Mucosa of stomach (tissue), 1 donor: Measurements from ENCODE around the gene LTC4S.

Experiments used
- H3K27me3 ChIP-seq: one replicate; pipeline ENCODE4 v1.7.0; 2013; ENCODE audit warnings: mild to moderate bottlenecking, low read length; ENCODE audit not compliant: control insufficient read depth, insufficient read depth
- H3K36me3 ChIP-seq: one replicate; pipeline ENCODE4 v1.7.0; 2013; ENCODE audit warnings: low read length; ENCODE audit not compliant: control insufficient read depth, insufficient read depth
- H3K4me1 ChIP-seq: one replicate; pipeline ENCODE4 v1.7.0; 2013; ENCODE audit warnings: mild to moderate bottlenecking, low read length; ENCODE audit not compliant: control insufficient read depth, insufficient read depth
- H3K4me3 ChIP-seq: one replicate; pipeline ENCODE4 v1.7.0; 2013; ENCODE audit warnings: low read length
- H3K9ac ChIP-seq: one replicate; pipeline ENCODE4 v1.7.0; 2013; ENCODE audit warnings: mild to moderate bottlenecking, low read length, moderate library complexity
- H3K9me3 ChIP-seq: one replicate; pipeline ENCODE4 v1.7.0; 2013; ENCODE audit warnings: mild to moderate bottlenecking, low read length, moderate library complexity; ENCODE audit not compliant: control insufficient read depth
- donor health status: Pancreatic carcinoma.

Gene LTC4S

GRCh38 chr5:179839328-179840256, 45.8 kb downstream of the LTC4S start:
- Histone ChIP-seq H3K9ac (no peak overlapping the region), H3K27me3 (no peaks in the 10 kb centered on the region), H3K36me3 (peaks cover 14% of the 10 kb centered on the region), H3K9me3 (no peaks in the 10 kb centered on the region), H3K4me1 (peaks cover 16% of the 10 kb centered on the region), H3K4me3 (no peak overlapping the region)

- Histone ChIP-seq H3K4me1 (peaks cover 16% of the 10 kb centered on the region), H3K36me3 (peaks cover 14% of the 10 kb centered on the region), H3K4me3 (no peak overlapping the region)
Observed at GRCh38 chr5:179840321-179840720, 46.5 kb downstream of the LTC4S start.

GRCh38 chr5:179840766-179841165, 47.0 kb downstream of the LTC4S start:
- no peaks in the 10 kb centered on the region for H3K27me3 ChIP-seq
- peaks cover 14% of the 10 kb centered on the region for H3K36me3 ChIP-seq
- no peaks in the 10 kb centered on the region for H3K9me3 ChIP-seq
- peaks cover 16% of the 10 kb centered on the region for H3K4me1 ChIP-seq
- H3K4me3 ChIP-seq = no peak overlapping the region
- no peak overlapping the region for H3K9ac ChIP-seq

More at GRCh38 chr5:179840321-179840720, 46.5 kb downstream of the LTC4S start:
- no peaks in the 10 kb centered on the region for H3K27me3 ChIP-seq
- no peaks in the 10 kb centered on the region for H3K9me3 ChIP-seq
- no peak overlapping the region for H3K9ac ChIP-seq

GRCh38 chr5:179841621-179842020, 47.8 kb downstream of the LTC4S start:
- Histone ChIP-seq H3K36me3 (peaks cover 14% of the 10 kb centered on the region), H3K27me3 (no peaks in the 10 kb centered on the region), H3K9me3 (no peaks in the 10 kb centered on the region), H3K4me3 (no peak overlapping the region), H3K4me1 (peaks cover 8% of the 10 kb centered on the region), H3K9ac (no peak overlapping the region)
